ENCODE results near the gene OTUD5.

- no peak for TF ChIP-seq CTCF (IDR thresholded peaks at IDR 0.05)
- TF ChIP-seq POLR2AphosphoS5 (IDR thresholded peaks at IDR 0.05), result peak; percentile 86 to 96 (median 90)
These were observed 38.6 kb downstream of the OTUD5 start, which contains the start of gene PIM2 for GRCh38 chrX:48918643-48919340.
